ENCODE measurements around the gene RNF151.

The RNF151 gene

GRCh38 chr16:1977875-1978268 lies 11.2 kb downstream of the RNF151 start:
- CTCF ChIA-PET: interaction anchor here (1.2 kb wide), 1 partner anchor 28 kb away, joined by 3 read pairs; no protein-coding TSS in a partner anchor
- Histone ChIP-seq H3K4me1 (ENCODE audit: control extremely low read depth in 1 of 4, control insufficient read depth in 4 of 4, insufficient read depth in 4 of 4, low read length in 3 of 4) (peaks cover 0 to 13% (median 9%) of the 10 kb centered on the region in 4 experiments), H3K36me3 (ENCODE audit: control insufficient read depth in 4 of 4, insufficient read depth in 4 of 4, low read length in 3 of 4) (peaks cover 2 to 49% (median 37%) of the 10 kb centered on the region in 4 experiments), H3K27ac (ENCODE audit: insufficient read depth in 1 of 2, low read depth in 1 of 2, low read length in 2 of 2, poor library complexity in 1 of 2, severe bottlenecking in 2 of 2) (no peak overlapping the region), H3K4me3 (ENCODE audit: control insufficient read depth in 1 of 7, extremely low read depth in 1 of 7, insufficient read depth in 4 of 7, low read depth in 2 of 7, low read length in 6 of 7) (no peak overlapping the region), H3K27me3 (replicated peaks in 2 of 5; ENCODE audit: control insufficient read depth in 4 of 5, insufficient read depth in 5 of 5, low read length in 4 of 5) (peaks cover 0 to 56% (median 28%) of the 10 kb centered on the region in 5 experiments), H3K9me3 (ENCODE audit: control extremely low read depth in 1 of 5, control insufficient read depth in 4 of 5, insufficient read depth in 2 of 5, low read depth in 1 of 5, low read length in 4 of 5) (peaks cover 0 to 3% (median 0%) of the 10 kb centered on the region in 5 experiments)
- 99% methylated on average over 16 of the region's 18 CpGs for WGBS (ENCODE audit: insufficient coverage)
- DNase-seq: no peak
- POLR2A ChIA-PET: no interaction called here

DNA sequence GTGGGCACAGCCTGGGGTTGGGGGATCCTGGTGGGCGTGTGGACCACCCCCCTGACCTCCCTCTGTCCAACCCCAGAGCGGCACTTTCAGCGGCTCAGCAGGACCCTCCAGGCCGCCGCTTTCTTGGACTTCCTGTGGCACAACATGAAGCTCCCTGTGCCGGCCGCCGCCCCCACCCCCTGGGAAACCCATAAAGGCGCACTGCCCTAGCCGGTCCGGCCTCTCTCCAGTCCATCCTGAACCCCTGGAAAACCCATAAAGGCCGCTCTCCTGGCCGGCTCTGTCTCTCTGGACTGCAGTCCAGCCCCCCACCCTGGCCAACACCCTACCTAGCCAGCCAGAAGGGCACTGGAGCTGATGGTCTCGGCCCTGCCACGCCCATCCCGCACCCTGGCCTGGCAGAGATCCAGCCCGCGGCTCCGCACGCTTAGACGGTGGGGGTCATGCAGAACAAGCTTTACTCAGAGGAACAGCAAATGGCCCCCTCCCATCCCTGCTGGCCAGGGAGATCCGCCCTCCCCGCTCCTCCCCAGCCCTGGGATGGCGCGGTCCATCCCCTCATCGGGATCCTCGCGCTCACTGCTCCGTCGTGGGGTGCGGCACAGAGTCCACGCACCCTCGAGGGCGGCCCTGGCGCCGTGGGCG lies 11.9 kb downstream of the RNF151 start:
- WGBS (ENCODE audit: insufficient coverage): 97% methylated on average over 23 of the region's 37 CpGs
- POLR2A ChIA-PET: no interaction called here
- no peak overlapping the region for H3K4me3 ChIP-seq (ENCODE audit: control insufficient read depth in 1 of 7, extremely low read depth in 1 of 7, insufficient read depth in 4 of 7, low read depth in 2 of 7, low read length in 6 of 7)
- CTCF ChIA-PET: interaction anchor here (1.2 kb wide), 1 partner anchor 27 kb away, joined by 3 read pairs; no protein-coding TSS in a partner anchor
- H3K4me1 ChIP-seq (ENCODE audit: control extremely low read depth in 1 of 4, control insufficient read depth in 4 of 4, insufficient read depth in 4 of 4, low read length in 3 of 4): peaks cover 0 to 19% (median 12%) of the 10 kb centered on the region in 4 experiments
- H3K36me3 ChIP-seq (ENCODE audit: control insufficient read depth in 4 of 4, insufficient read depth in 4 of 4, low read length in 3 of 4): peaks cover 2 to 49% (median 37%) of the 10 kb centered on the region in 4 experiments
- peaks cover 0 to 63% (median 33%) of the 10 kb centered on the region in 5 experiments for H3K27me3 ChIP-seq (replicated peaks in 2 of 5; ENCODE audit: control insufficient read depth in 4 of 5, insufficient read depth in 5 of 5, low read length in 4 of 5)
- DNase-seq: no peak
- H3K9me3 ChIP-seq (ENCODE audit: control extremely low read depth in 1 of 5, control insufficient read depth in 4 of 5, insufficient read depth in 2 of 5, low read depth in 1 of 5, low read length in 4 of 5): peaks cover 0 to 3% (median 0%) of the 10 kb centered on the region in 5 experiments
- no peak overlapping the region for H3K27ac ChIP-seq (ENCODE audit: insufficient read depth in 1 of 2, low read depth in 1 of 2, low read length in 2 of 2, poor library complexity in 1 of 2, severe bottlenecking in 2 of 2)

- POLR2A ChIA-PET: interaction anchor here (1.0 to 1.1 kb wide), 2 partner anchors 8 to 15 kb away, joined by 3 to 7 read pairs; partner anchors contain the start of genes RPS2 and TBL3
- H3K4me1 ChIP-seq (ENCODE audit: control extremely low read depth in 1 of 4, control insufficient read depth in 4 of 4, insufficient read depth in 4 of 4, low read length in 3 of 4): peaks cover 0 to 21% (median 14%) of the 10 kb centered on the region in 4 experiments
- WGBS (ENCODE audit: insufficient coverage): 41% methylated on average over 60 of the region's 70 CpGs
- no peak overlapping the region for H3K4me3 ChIP-seq (ENCODE audit: control insufficient read depth in 1 of 7, extremely low read depth in 1 of 7, insufficient read depth in 4 of 7, low read depth in 2 of 7, low read length in 6 of 7)
- no peak overlapping the region for H3K27ac ChIP-seq (ENCODE audit: insufficient read depth in 1 of 2, low read depth in 1 of 2, low read length in 2 of 2, poor library complexity in 1 of 2, severe bottlenecking in 2 of 2)
- no peak for DNase-seq
- peaks cover 0 to 3% (median 0%) of the 10 kb centered on the region in 5 experiments for H3K9me3 ChIP-seq (ENCODE audit: control extremely low read depth in 1 of 5, control insufficient read depth in 4 of 5, insufficient read depth in 2 of 5, low read depth in 1 of 5, low read length in 4 of 5)
- CTCF ChIA-PET: no interaction called here
- H3K36me3 ChIP-seq (ENCODE audit: control insufficient read depth in 4 of 4, insufficient read depth in 4 of 4, low read length in 3 of 4): peaks cover 2 to 46% (median 32%) of the 10 kb centered on the region in 4 experiments
- peaks cover 0 to 64% (median 33%) of the 10 kb centered on the region in 5 experiments for H3K27me3 ChIP-seq (replicated peaks in 2 of 5; ENCODE audit: control insufficient read depth in 4 of 5, insufficient read depth in 5 of 5, low read length in 4 of 5)
These were observed 12.8 kb downstream of the RNF151 start for GRCh38 chr16:1979271-1980029.

- POLR2A ChIA-PET: interaction anchor here (1.0 to 1.1 kb wide), 2 partner anchors 8 to 15 kb away, joined by 3 to 7 read pairs; partner anchors contain the start of genes RPS2 and TBL3
- Histone ChIP-seq H3K27ac (ENCODE audit: insufficient read depth in 1 of 2, low read depth in 1 of 2, low read length in 2 of 2, poor library complexity in 1 of 2, severe bottlenecking in 2 of 2) (no peak overlapping the region), H3K4me3 (ENCODE audit: control insufficient read depth in 1 of 7, extremely low read depth in 1 of 7, insufficient read depth in 4 of 7, low read depth in 2 of 7, low read length in 6 of 7) (no peak overlapping the region), H3K9me3 (ENCODE audit: control extremely low read depth in 1 of 5, control insufficient read depth in 4 of 5, insufficient read depth in 2 of 5, low read depth in 1 of 5, low read length in 4 of 5) (peaks cover 0 to 3% (median 0%) of the 10 kb centered on the region in 5 experiments), H3K4me1 (ENCODE audit: control extremely low read depth in 1 of 4, control insufficient read depth in 4 of 4, insufficient read depth in 4 of 4, low read length in 3 of 4) (peaks cover 0 to 27% (median 22%) of the 10 kb centered on the region in 4 experiments), H3K36me3 (ENCODE audit: control insufficient read depth in 4 of 4, insufficient read depth in 4 of 4, low read length in 3 of 4) (peaks cover 2 to 40% (median 27%) of the 10 kb centered on the region in 4 experiments), H3K27me3 (replicated peaks in 2 of 5; ENCODE audit: control insufficient read depth in 4 of 5, insufficient read depth in 5 of 5, low read length in 4 of 5) (peaks cover 0 to 64% (median 33%) of the 10 kb centered on the region in 5 experiments)
- 6% methylated on average over 46 of the region's 53 CpGs for WGBS (ENCODE audit: insufficient coverage)
- CTCF ChIA-PET: no interaction called here
- DNase-seq: peak in 2 of 3 donors; percentile 50 to 66
These were observed 13.5 kb downstream of the RNF151 start for GRCh38 chr16:1980030-1980769.

GRCh38 chr16:1980770-1981087 lies 14.1 kb downstream of the RNF151 start:
- WGBS (ENCODE audit: insufficient coverage): 28% methylated on average over 16 of the region's 16 CpGs
- ChIA-PET POLR2A (interaction anchor here (1.0 to 1.1 kb wide), 2 partner anchors 9 to 16 kb away, joined by 3 to 7 read pairs; partner anchors contain the start of genes RPS2 and TBL3), CTCF (interaction anchor here (0.9 to 1.4 kb wide), 2 partner anchors 9 to 23 kb away, joined by 4 to 5 read pairs; partner anchors contain the start of gene TBL3)
- H3K27me3 ChIP-seq (replicated peaks in 2 of 5; ENCODE audit: control insufficient read depth in 4 of 5, insufficient read depth in 5 of 5, low read length in 4 of 5): peaks cover 0 to 64% (median 33%) of the 10 kb centered on the region in 5 experiments
- H3K4me1 ChIP-seq (ENCODE audit: control extremely low read depth in 1 of 4, control insufficient read depth in 4 of 4, insufficient read depth in 4 of 4, low read length in 3 of 4): peaks cover 0 to 29% (median 24%) of the 10 kb centered on the region in 4 experiments
- no peak overlapping the region for H3K27ac ChIP-seq (ENCODE audit: insufficient read depth in 1 of 2, low read depth in 1 of 2, low read length in 2 of 2, poor library complexity in 1 of 2, severe bottlenecking in 2 of 2)
- no peak overlapping the region for H3K4me3 ChIP-seq (ENCODE audit: control insufficient read depth in 1 of 7, extremely low read depth in 1 of 7, insufficient read depth in 4 of 7, low read depth in 2 of 7, low read length in 6 of 7)
- DNase-seq: no peak
- peaks cover 2 to 40% (median 26%) of the 10 kb centered on the region in 4 experiments for H3K36me3 ChIP-seq (ENCODE audit: control insufficient read depth in 4 of 4, insufficient read depth in 4 of 4, low read length in 3 of 4)
- peaks cover 0 to 3% (median 0%) of the 10 kb centered on the region in 5 experiments for H3K9me3 ChIP-seq (ENCODE audit: control extremely low read depth in 1 of 5, control insufficient read depth in 4 of 5, insufficient read depth in 2 of 5, low read depth in 1 of 5, low read length in 4 of 5)

DNA sequence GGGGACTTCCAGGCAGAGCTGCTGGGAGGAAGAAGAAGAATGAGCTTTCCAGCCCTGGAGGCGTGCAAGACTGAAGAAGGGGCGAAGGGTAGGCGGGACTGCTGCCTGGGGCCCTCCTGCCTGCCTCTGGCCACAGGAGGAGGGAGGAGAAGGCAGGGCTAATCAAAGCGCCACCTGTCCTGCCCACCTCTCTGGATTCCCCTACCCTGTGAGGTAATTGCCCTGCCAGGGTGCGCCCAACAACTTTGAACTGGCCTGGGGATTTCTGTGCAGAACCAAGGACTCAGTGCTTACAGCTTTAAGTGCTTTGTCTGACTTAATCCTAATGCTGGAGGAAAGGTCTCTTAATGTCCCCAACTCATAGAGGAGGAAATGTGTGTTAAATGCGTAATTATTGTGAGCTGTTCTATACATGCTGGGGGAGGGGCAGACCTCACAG lies 14.8 kb downstream of the RNF151 start, which contains the start of gene NOXO1:
NOXO1 (minus strand) TSS at position 72 of the 439 bp plus-strand sequence. CDS start 290 bp downstream, outside the sequence.
- H3K4me3 ChIP-seq (ENCODE audit: control insufficient read depth in 1 of 7, extremely low read depth in 1 of 7, insufficient read depth in 4 of 7, low read depth in 2 of 7, low read length in 6 of 7): no peak within 1 kb of the TSS
- POLR2A ChIA-PET: interaction anchor here (0.6 kb wide), 1 partner anchor 267 kb away, joined by 3 read pairs; no protein-coding TSS in a partner anchor

More for the DNA sequence above, 14.8 kb downstream of the RNF151 start, which contains the start of gene NOXO1:
- Histone ChIP-seq H3K27me3 (replicated peaks in 2 of 5; ENCODE audit: control insufficient read depth in 4 of 5, insufficient read depth in 5 of 5, low read length in 4 of 5) (peaks cover 0 to 64% (median 33%) of the 10 kb centered on the region in 5 experiments), H3K27ac (ENCODE audit: insufficient read depth in 1 of 2, low read depth in 1 of 2, low read length in 2 of 2, poor library complexity in 1 of 2, severe bottlenecking in 2 of 2) (no peak within 1 kb of the TSS), H3K36me3 (ENCODE audit: control insufficient read depth in 4 of 4, insufficient read depth in 4 of 4, low read length in 3 of 4) (peaks cover 2 to 40% (median 27%) of the 10 kb centered on the region in 4 experiments), H3K9me3 (ENCODE audit: control extremely low read depth in 1 of 5, control insufficient read depth in 4 of 5, insufficient read depth in 2 of 5, low read depth in 1 of 5, low read length in 4 of 5) (peaks cover 0 to 3% (median 0%) of the 10 kb centered on the region in 5 experiments), H3K4me1 (ENCODE audit: control extremely low read depth in 1 of 4, control insufficient read depth in 4 of 4, insufficient read depth in 4 of 4, low read length in 3 of 4) (peaks cover 0 to 29% (median 24%) of the 10 kb centered on the region in 4 experiments)
- WGBS (ENCODE audit: insufficient coverage): 32% methylated on average over 6 of the region's 6 CpGs
- DNase-seq: no peak
- CTCF ChIA-PET: interaction anchor here (0.9 to 1.4 kb wide), 3 partner anchors 10 to 23 kb away, joined by 3 to 5 read pairs (median 4); partner anchors contain the start of gene TBL3

Data from common myeloid progenitor, CD34-positive (primary cell).